ENCODE data around the gene NTM.
"Not testable (repeated sequence)": the region's sequence is repeated elsewhere in the genome, so short reads cannot be mapped to it uniquely, and the experiment has no call there.

The NTM gene

GRCh38 chr11:131667566-131667965, 297.2 kb downstream of the NTM start:
- DNase-seq (ENCODE audit: low spot score): no peak

- DNase-seq (ENCODE audit: low spot score): peak; percentile 80
Measured at GRCh38 chr11:131668500-131669400, 298.3 kb downstream of the NTM start.

- no peak for DNase-seq (ENCODE audit: low spot score)
Measured at GRCh38 chr11:131669401-131669780, 299.0 kb downstream of the NTM start.

GRCh38 chr11:131670876-131671275, 300.5 kb downstream of the NTM start:
- no peak for DNase-seq (ENCODE audit: low spot score)

- DNase-seq (ENCODE audit: low spot score): no peak
Measured at GRCh38 chr11:131671320-131671719, 300.9 kb downstream of the NTM start.

- DNase-seq (ENCODE audit: low spot score): peak; percentile 82
Measured at GRCh38 chr11:131671734-131672133, 301.3 kb downstream of the NTM start.

GRCh38 chr11:131672191-131672590, 301.8 kb downstream of the NTM start:
- DNase-seq (ENCODE audit: low spot score): no peak

- DNase-seq (ENCODE audit: low spot score): peak; percentile 81
Measured at GRCh38 chr11:131674051-131674755, 303.8 kb downstream of the NTM start.

- no peak for DNase-seq (ENCODE audit: low spot score)
Measured at GRCh38 chr11:131675121-131675888, 304.9 kb downstream of the NTM start.

- DNase-seq (ENCODE audit: low spot score): no peak
Measured at GRCh38 chr11:131677828-131678470, 307.5 kb downstream of the NTM start.

GRCh38 chr11:131678658-131679340, 308.4 kb downstream of the NTM start:
- DNase-seq (ENCODE audit: low spot score): no peak

GRCh38 chr11:131680448-131680847, 310.0 kb downstream of the NTM start:
- DNase-seq (ENCODE audit: low spot score): not testable (repeated sequence)

- DNase-seq (ENCODE audit: low spot score): no peak
Measured at GRCh38 chr11:131681920-131682319, 311.5 kb downstream of the NTM start.

- DNase-seq (ENCODE audit: low spot score): no peak
Measured at GRCh38 chr11:131682373-131683015, 312.1 kb downstream of the NTM start.

GRCh38 chr11:131683131-131683530, 312.7 kb downstream of the NTM start:
- no peak for DNase-seq (ENCODE audit: low spot score)

GRCh38 chr11:131683666-131684065, 313.3 kb downstream of the NTM start:
- no peak for DNase-seq (ENCODE audit: low spot score)

GRCh38 chr11:131684111-131685060, 314.0 kb downstream of the NTM start:
- DNase-seq (ENCODE audit: low spot score): no peak

- DNase-seq (ENCODE audit: low spot score): no peak
Measured at GRCh38 chr11:131685206-131685605, 314.8 kb downstream of the NTM start.

- no peak for DNase-seq (ENCODE audit: low spot score)
Measured at GRCh38 chr11:131685906-131686305, 315.5 kb downstream of the NTM start.

- DNase-seq (ENCODE audit: low spot score): no peak
Measured at GRCh38 chr11:131686836-131687235, 316.4 kb downstream of the NTM start.

Measured in iPS-NIHi11 (cell line).